Measurements from ENCODE around the gene SYNGR1. TPM values are rescaled to one million over a fixed set of nuclear protein-coding genes. Genes with fewer than 3 reads are reported as not detected.

Gene SYNGR1
- polyA plus RNA-seq, 1 experiment: 65.6 TPM

GRCh38 chr22:39414377-39414776 lies 64.6 kb downstream of the SYNGR1 start:
- H3K36me3 ChIP-seq (ENCODE audit: control insufficient read depth, insufficient read depth, low read length): peaks cover 30% of the 10 kb centered on the region
- no peaks in the 10 kb centered on the region for H3K27me3 ChIP-seq (ENCODE audit: control insufficient read depth, insufficient read depth, low read length)
- TF ChIP-seq CTCF (IDR thresholded peaks at IDR 0.05; ENCODE audit: insufficient read depth, low read depth, low read length): no peak
- ChIA-PET CTCF (interaction anchor here (0.6 kb wide), 1 partner anchor 625 kb away, joined by 3 read pairs; no protein-coding TSS in a partner anchor), POLR2A (no interaction called here)
- H3K4me3 ChIP-seq (ENCODE audit: low read depth, low read length): no peak overlapping the region
- DNase-seq (ENCODE audit: low read depth): no peak

GRCh38 chr22:39414886-39415285 lies 65.1 kb downstream of the SYNGR1 start:
- CTCF ChIA-PET: no interaction called here
- DNase-seq (ENCODE audit: low read depth): no peak
- Histone ChIP-seq H3K27me3 (ENCODE audit: control insufficient read depth, insufficient read depth, low read length) (no peaks in the 10 kb centered on the region), H3K4me3 (ENCODE audit: low read depth, low read length) (no peak overlapping the region), H3K36me3 (ENCODE audit: control insufficient read depth, insufficient read depth, low read length) (peaks cover 34% of the 10 kb centered on the region)
- POLR2A ChIA-PET: no interaction called here
- no peak for TF ChIP-seq CTCF (IDR thresholded peaks at IDR 0.05; ENCODE audit: insufficient read depth, low read depth, low read length)

GRCh38 chr22:39415506-39415905 lies 65.7 kb downstream of the SYNGR1 start:
- no peak for DNase-seq (ENCODE audit: low read depth)
- no peak for TF ChIP-seq CTCF (IDR thresholded peaks at IDR 0.05; ENCODE audit: insufficient read depth, low read depth, low read length)
- H3K27me3 ChIP-seq (ENCODE audit: control insufficient read depth, insufficient read depth, low read length): no peaks in the 10 kb centered on the region
- ChIA-PET POLR2A (no interaction called here), CTCF (no interaction called here)
- H3K4me3 ChIP-seq (ENCODE audit: low read depth, low read length): no peak overlapping the region
- peaks cover 35% of the 10 kb centered on the region for H3K36me3 ChIP-seq (ENCODE audit: control insufficient read depth, insufficient read depth, low read length)

- no peak for DNase-seq (ENCODE audit: low read depth)
- Histone ChIP-seq H3K36me3 (ENCODE audit: control insufficient read depth, insufficient read depth, low read length) (peaks cover 37% of the 10 kb centered on the region), H3K4me3 (ENCODE audit: low read depth, low read length) (no peak overlapping the region), H3K27me3 (ENCODE audit: control insufficient read depth, insufficient read depth, low read length) (no peaks in the 10 kb centered on the region)
- CTCF ChIA-PET: interaction anchor here (1.4 to 3.1 kb wide), 3 partner anchors 14 to 113 kb away, joined by 3 to 10 read pairs (median 3); no protein-coding TSS in a partner anchor
- TF ChIP-seq CTCF (IDR thresholded peaks at IDR 0.05; ENCODE audit: insufficient read depth, low read depth, low read length): no peak
- POLR2A ChIA-PET: no interaction called here
These were observed 66.5 kb downstream of the SYNGR1 start for GRCh38 chr22:39416319-39416718.

- CTCF ChIA-PET: interaction anchor here (1.2 to 3.1 kb wide), 4 partner anchors 15 to 111 kb away, joined by 3 to 10 read pairs (median 3); partner anchors contain the start of gene TAB1
- no peak for DNase-seq (ENCODE audit: low read depth)
- POLR2A ChIA-PET: no interaction called here
- no peaks in the 10 kb centered on the region for H3K27me3 ChIP-seq (ENCODE audit: control insufficient read depth, insufficient read depth, low read length)
- H3K36me3 ChIP-seq (ENCODE audit: control insufficient read depth, insufficient read depth, low read length): peaks cover 42% of the 10 kb centered on the region
- no peak overlapping the region for H3K4me3 ChIP-seq (ENCODE audit: low read depth, low read length)
- TF ChIP-seq CTCF (IDR thresholded peaks at IDR 0.05; ENCODE audit: insufficient read depth, low read depth, low read length): no peak
These were observed 67.8 kb downstream of the SYNGR1 start for GRCh38 chr22:39417641-39418040.
